T-cell (primary cell): ENCODE results near the gene MUC3A. TPM values are rescaled to one million over a fixed set of nuclear protein-coding genes. Genes with fewer than 3 reads are reported as not detected.

Experiments
- ATAC-seq, 4 experiments: fragments of 200-7000 bp in 3 of 4; fragments of 150-1000 bp in 1 of 4; cut with Tn5 transposase; replicated peaks in 1 of 4; 1 replicate in 3 of 4; 2 replicates in 1 of 4; pipeline ENCODE4 v1.10.0; 2021; ENCODE audit warnings: moderate library complexity in 3 of 4, mild to moderate bottlenecking in 2 of 4, moderate number of reproducible peaks in 1 of 4
- CTCF ChIA-PET, 2 donors: fragments of 300-600 bp; sonication (Branson Sonifier 250); formaldehyde crosslinking; loops; one replicate each; lab custom pipeline; 2022; ENCODE audit warnings: antibody characterized with exemption in 2 of 2; lab: Charles Lee
- POLR2A ChIA-PET, 2 donors: fragments of 300-600 bp; sonication (Branson Sonifier 250); formaldehyde crosslinking; loops; one replicate each; lab custom pipeline; 2022; ENCODE audit warnings: antibody characterized with exemption in 2 of 2; lab: Charles Lee
- DNase-seq, 35 experiments: peaks; one replicate each; pipeline versions ENCODE4 v3.0.0 to v3.0.0-alpha.2; 2013 to 2023
- H3K27ac ChIP-seq: one replicate; pipeline ENCODE4 v1.5.1; 2013; ENCODE audit warnings: low read length
- H3K27me3 ChIP-seq, 2 experiments: replicated peaks in 1 of 2; 1 replicate in 1 of 2; 2 replicates in 1 of 2; pipeline versions ENCODE4 v1.6.1 to v1.7.0; 2013; ENCODE audit warnings: low read length in 1 of 2, mixed read lengths in 1 of 2; ENCODE audit not compliant: control insufficient read depth in 2 of 2, insufficient read depth in 2 of 2; ENCODE audit errors: extremely low read depth in 1 of 2
- H3K36me3 ChIP-seq, 2 donors: 1 replicate in 1 of 2; 2 replicates in 1 of 2; pipeline versions ENCODE4 v1.6.1 to v1.7.0; 2013; ENCODE audit warnings: low read length in 1 of 2; ENCODE audit not compliant: control insufficient read depth in 2 of 2, insufficient read depth in 1 of 2; ENCODE audit errors: extremely low read depth in 1 of 2
- H3K4me1 ChIP-seq, 2 experiments: 1 replicate in 1 of 2; 2 replicates in 1 of 2; pipeline versions ENCODE4 v1.6.1 to v1.7.0; 2013; ENCODE audit warnings: low read length in 2 of 2, mixed read lengths in 1 of 2; ENCODE audit not compliant: insufficient read depth in 2 of 2, control insufficient read depth in 1 of 2; ENCODE audit errors: extremely low read depth in 1 of 2
- H3K4me3 ChIP-seq, 2 donors: 1 replicate in 1 of 2; 2 replicates in 1 of 2; pipeline versions ENCODE4 v1.5.1 to v1.7.0; 2013; ENCODE audit warnings: mild to moderate bottlenecking in 2 of 2, low read length in 1 of 2, moderate library complexity in 1 of 2; ENCODE audit not compliant: control insufficient read depth in 1 of 2; ENCODE audit errors: extremely low read depth in 1 of 2
- H3K9me3 ChIP-seq: 2 replicates; pipeline ENCODE4 v1.7.0; 2013
- H3K27ac Mint-ChIP-seq, 2 donors: one replicate each; pipeline ENCODE4 v1.8.0; 2020 to 2021; ENCODE audit warnings: mild to moderate bottlenecking in 2 of 2, mixed read lengths in 2 of 2
- H3K27me3 Mint-ChIP-seq, 2 donors: one replicate each; pipeline ENCODE4 v1.8.0; 2021 to 2022; ENCODE audit warnings: mixed read lengths in 2 of 2
- H3K36me3 Mint-ChIP-seq: one replicate; pipeline ENCODE4 v1.8.0; 2021; ENCODE audit warnings: mixed read lengths
- H3K4me1 Mint-ChIP-seq, 3 donors: one replicate each; pipeline ENCODE4 v1.8.0; 2020 to 2022; ENCODE audit warnings: mixed read lengths in 3 of 3, mild to moderate bottlenecking in 1 of 3
- H3K4me3 Mint-ChIP-seq, 3 donors: one replicate each; pipeline ENCODE4 v1.8.0; 2020 to 2022; ENCODE audit warnings: mild to moderate bottlenecking in 3 of 3, mixed read lengths in 3 of 3, moderate library complexity in 3 of 3
- H3K9me3 Mint-ChIP-seq, 3 donors: one replicate each; pipeline ENCODE4 v1.8.0; 2020 to 2022; ENCODE audit warnings: mixed read lengths in 3 of 3
- WGBS: methylation state at CpG from one replicate; pipeline ENCODE4 v1.1.5; 2013; ENCODE audit warnings: missing lambda C conversion rate; ENCODE audit not compliant: insufficient coverage; 5-methylcytosine and 5-hydroxymethylcytosine counted together
- total RNA-seq, 35 experiments: library from RNA in 6 of 35; stranded (reverse) in 6 of 35; fragments of 120-200 nt in 1 of 35; gene quantifications; one replicate each; pipeline versions ENCODE4 v1.2.1 to v1.2.4 and lab custom pipeline; 2013 to 2026

Gene MUC3A, protein sequence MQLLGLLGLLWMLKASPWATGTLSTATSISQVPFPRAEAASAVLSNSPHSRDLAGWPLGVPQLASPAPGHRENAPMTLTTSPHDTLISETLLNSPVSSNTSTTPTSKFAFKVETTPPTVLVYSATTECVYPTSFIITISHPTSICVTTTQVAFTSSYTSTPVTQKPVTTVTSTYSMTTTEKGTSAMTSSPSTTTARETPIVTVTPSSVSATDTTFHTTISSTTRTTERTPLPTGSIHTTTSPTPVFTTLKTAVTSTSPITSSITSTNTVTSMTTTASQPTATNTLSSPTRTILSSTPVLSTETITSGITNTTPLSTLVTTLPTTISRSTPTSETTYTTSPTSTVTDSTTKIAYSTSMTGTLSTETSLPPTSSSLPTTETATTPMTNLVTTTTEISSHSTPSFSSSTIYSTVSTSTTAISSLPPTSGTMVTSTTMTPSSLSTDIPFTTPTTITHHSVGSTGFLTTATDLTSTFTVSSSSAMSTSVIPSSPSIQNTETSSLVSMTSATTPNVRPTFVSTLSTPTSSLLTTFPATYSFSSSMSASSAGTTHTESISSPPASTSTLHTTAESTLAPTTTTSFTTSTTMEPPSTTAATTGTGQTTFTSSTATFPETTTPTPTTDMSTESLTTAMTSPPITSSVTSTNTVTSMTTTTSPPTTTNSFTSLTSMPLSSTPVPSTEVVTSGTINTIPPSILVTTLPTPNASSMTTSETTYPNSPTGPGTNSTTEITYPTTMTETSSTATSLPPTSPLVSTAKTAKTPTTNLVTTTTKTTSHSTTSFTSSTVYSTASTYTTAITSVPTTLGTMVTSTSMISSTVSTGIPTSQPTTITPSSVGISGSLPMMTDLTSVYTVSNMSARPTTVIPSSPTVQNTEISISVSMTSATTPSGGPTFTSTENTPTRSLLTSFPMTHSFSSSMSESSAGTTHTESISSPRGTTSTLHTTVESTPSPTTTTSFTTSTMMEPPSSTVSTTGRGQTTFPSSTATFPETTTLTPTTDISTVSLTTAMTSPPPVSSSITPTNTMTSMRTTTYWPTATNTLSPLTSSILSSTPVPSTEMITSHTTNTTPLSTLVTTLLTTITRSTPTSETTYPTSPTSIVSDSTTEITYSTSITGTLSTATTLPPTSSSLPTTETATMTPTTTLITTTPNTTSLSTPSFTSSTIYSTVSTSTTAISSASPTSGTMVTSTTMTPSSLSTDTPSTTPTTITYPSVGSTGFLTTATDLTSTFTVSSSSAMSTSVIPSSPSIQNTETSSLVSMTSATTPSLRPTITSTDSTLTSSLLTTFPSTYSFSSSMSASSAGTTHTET (N-terminal part only)
- total RNA-seq: under 1 TPM in 3 of 5 donors, not detected in 2; 0.10 to 0.25 (median 0.18) TPM
- not detected for total RNA-seq (2013)
- 0 to 0.14 (median 0) reads per million in 29 experiments for total RNA-seq (lab: John Stamatoyannopoulos, UW)

DNA sequence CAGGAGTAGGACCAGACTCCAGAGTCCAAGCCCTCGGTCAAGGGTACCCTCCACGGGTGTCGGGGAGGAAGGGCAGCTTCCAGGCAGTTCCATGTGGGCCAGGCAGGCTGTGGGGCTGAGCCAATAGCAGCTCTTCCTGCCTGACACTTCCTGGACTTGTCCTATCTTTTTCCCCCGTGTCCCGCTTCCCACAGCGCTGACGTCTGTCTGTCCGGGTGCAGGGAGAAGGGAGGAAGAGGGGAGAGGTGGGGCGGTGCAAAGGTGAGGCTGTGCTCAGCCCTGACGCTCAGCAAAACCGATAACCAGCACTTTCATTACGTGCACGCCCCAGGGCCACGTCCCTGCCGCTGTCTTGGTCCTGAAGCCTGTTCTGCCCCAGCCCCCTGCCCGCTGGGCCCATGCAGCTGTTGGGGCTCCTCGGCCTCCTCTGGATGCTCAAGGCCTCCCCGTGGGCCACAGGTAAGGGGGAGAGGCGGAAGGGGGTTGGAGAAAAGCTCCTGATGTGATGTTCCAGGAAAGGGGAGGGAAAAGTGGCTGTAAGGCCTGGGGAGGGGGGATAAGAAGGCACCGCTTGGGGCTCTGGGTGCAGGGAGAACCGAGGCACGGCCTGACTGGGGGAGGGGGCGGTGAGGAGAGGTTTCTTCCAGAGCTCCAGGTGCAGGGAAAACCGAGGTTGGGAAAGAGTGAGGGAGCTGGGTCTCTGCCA is at the start of gene MUC3A:
TSS of gene MUC3A (plus strand) at position 308 of the 706 bp plus-strand sequence. CDS start at position 399, 91 bp downstream.
- Mint-ChIP-seq H3K27me3 (peaks cover 20 to 33% of the 10 kb centered on the region in 2 donors), H3K9me3 (no peaks in the 10 kb centered on the region), H3K4me1 (no peaks in the 10 kb centered on the region), H3K4me3 (no peak within 1 kb of the TSS), H3K36me3 (no peaks in the 10 kb centered on the region), H3K27ac (no peak within 1 kb of the TSS)
- H3K27ac ChIP-seq: no peak within 1 kb of the TSS
- H3K27me3 ChIP-seq: peaks cover 2 to 56% of the 10 kb centered on the region in 2 experiments
- no peaks in the 10 kb centered on the region for H3K9me3 ChIP-seq
- no peaks in the 10 kb centered on the region for H3K36me3 ChIP-seq
- peaks cover 0 to 3% of the 10 kb centered on the region in 2 experiments for H3K4me1 ChIP-seq
- 24% methylated on average over 14 of the region's 24 CpGs for WGBS
- no peak within 1 kb of the TSS for H3K4me3 ChIP-seq
- CTCF ChIA-PET: no interaction called here
- no peak for DNase-seq
- ATAC-seq: peak in 1 of 4 experiments; percentile 31
- POLR2A ChIA-PET: no interaction called here

DNA sequence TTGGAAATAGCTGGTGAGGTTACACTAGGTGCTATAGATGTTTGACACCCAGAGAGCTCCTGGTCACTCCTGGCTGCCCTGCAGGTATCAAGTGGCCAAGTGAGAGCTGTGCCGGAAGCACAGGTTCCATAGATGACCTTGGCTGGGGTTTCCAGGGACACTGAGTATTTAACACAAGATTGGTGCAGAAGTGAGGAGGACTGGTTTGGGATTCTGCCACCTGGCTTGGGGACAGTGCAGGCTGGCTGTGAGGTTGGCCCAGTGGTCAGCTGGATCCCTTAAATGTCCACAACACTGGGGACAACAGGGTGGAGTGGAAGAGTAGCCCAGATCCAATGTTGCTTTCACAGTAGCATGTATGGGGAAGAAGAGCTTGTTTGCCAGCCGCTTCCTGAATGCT is 48.4 kb upstream of the MUC3A start:
- no peak overlapping the region for H3K4me3 ChIP-seq
- ATAC-seq (no peak), DNase-seq (no peak)
- CTCF ChIA-PET: interaction anchor here in 1 of 2 donors (0.5 kb wide), 1 partner anchor 172 kb away, joined by 5 read pairs; no protein-coding TSS in a partner anchor
- peaks cover 3 to 55% of the 10 kb centered on the region in 2 experiments for H3K27me3 ChIP-seq
- Mint-ChIP-seq H3K36me3 (no peaks in the 10 kb centered on the region), H3K27me3 (peaks cover 17 to 32% of the 10 kb centered on the region in 2 donors), H3K27ac (no peak overlapping the region), H3K4me3 (no peak overlapping the region), H3K9me3 (no peaks in the 10 kb centered on the region), H3K4me1 (peaks cover 4 to 12% (median 5%) of the 10 kb centered on the region in 3 donors)
- peaks cover 4 to 12% of the 10 kb centered on the region in 2 experiments for H3K4me1 ChIP-seq
- no peaks in the 10 kb centered on the region for H3K36me3 ChIP-seq
- no peak overlapping the region for H3K27ac ChIP-seq
- no CpG with 5 or more reads among the region's 2 CpGs for whole genome bisulfite sequencing
- POLR2A ChIA-PET: no interaction called here
- no peaks in the 10 kb centered on the region for H3K9me3 ChIP-seq

DNA sequence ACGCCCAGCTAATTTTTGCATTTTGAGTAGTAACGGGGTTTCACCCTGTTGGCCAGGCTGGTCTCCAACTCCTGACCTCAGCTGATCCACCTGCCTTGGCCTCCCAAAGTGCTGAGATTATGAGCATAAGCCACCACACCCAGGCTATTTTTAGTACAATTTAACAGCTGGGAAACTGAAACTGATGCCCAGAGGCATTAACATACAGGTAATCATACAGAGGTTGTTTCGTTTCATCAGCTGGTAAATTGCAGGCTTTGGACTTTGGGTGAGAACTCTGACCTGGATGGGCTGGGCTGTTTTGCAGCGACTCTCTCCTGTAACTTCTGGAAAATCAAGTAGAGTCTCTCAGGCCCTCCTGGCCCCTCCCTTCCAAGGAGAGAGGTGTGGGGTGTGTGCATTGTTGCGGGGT is 47.4 kb upstream of the MUC3A start:
- Mint-ChIP-seq H3K27me3 (peaks cover 13 to 27% of the 10 kb centered on the region in 2 donors), H3K4me1 (peaks cover 0 to 7% (median 0%) of the 10 kb centered on the region in 3 donors), H3K4me3 (no peak overlapping the region), H3K27ac (no peak overlapping the region), H3K36me3 (no peaks in the 10 kb centered on the region), H3K9me3 (no peaks in the 10 kb centered on the region)
- H3K9me3 ChIP-seq: no peaks in the 10 kb centered on the region
- peaks cover 0 to 4% of the 10 kb centered on the region in 2 experiments for H3K4me1 ChIP-seq
- H3K4me3 ChIP-seq: no peak overlapping the region
- CTCF ChIA-PET: no interaction called here
- H3K36me3 ChIP-seq: no peaks in the 10 kb centered on the region
- H3K27me3 ChIP-seq: peaks cover 0 to 47% of the 10 kb centered on the region in 2 experiments
- POLR2A ChIA-PET: no interaction called here
- 83% methylated on average over 3 of the region's 5 CpGs for WGBS
- DNase-seq: no peak
- H3K27ac ChIP-seq: no peak overlapping the region
- ATAC-seq: no peak

DNA sequence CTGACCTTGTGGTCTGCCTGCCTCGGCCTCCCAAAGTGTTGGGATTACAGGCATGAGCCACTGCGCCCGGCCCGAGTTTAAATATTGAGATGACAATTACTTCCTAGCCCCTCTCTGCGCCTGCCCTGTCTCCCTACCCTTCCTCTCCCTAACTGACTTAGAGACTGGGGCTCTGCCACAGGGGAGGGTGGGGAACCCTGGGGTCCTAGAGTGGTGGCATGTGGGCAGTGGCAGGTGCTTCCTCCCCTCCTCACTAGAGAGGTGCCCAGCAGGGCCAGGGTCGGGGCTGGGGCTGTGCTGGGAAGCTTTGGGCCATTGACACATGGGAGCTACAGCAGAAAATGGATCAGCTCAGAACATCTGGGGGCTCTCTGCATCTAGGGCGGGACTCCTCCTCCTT is 46.7 kb upstream of the MUC3A start:
- Mint-ChIP-seq H3K4me3 (no peak overlapping the region), H3K27me3 (peaks cover 13 to 21% of the 10 kb centered on the region in 2 donors), H3K4me1 (peaks cover 0 to 4% (median 0%) of the 10 kb centered on the region in 3 donors), H3K36me3 (no peaks in the 10 kb centered on the region), H3K27ac (no peak overlapping the region), H3K9me3 (no peaks in the 10 kb centered on the region)
- Histone ChIP-seq H3K27me3 (peaks cover 0 to 42% of the 10 kb centered on the region in 2 experiments), H3K4me3 (no peak overlapping the region), H3K9me3 (no peaks in the 10 kb centered on the region), H3K27ac (no peak overlapping the region), H3K4me1 (no peaks in the 10 kb centered on the region), H3K36me3 (no peaks in the 10 kb centered on the region)
- CTCF ChIA-PET: interaction anchor here in 1 of 2 donors (0.5 to 0.6 kb wide), 2 partner anchors 205 to 1296 kb away, joined by 3 to 7 read pairs; no protein-coding TSS in a partner anchor
- DNase-seq (no peak), ATAC-seq (no peak)
- POLR2A ChIA-PET: interaction anchor here in 1 of 2 donors (0.7 kb wide), 1 partner anchor 63 kb away, joined by 8 read pairs; no protein-coding TSS in a partner anchor
- WGBS: no CpG with 5 or more reads among the region's 7 CpGs

DNA sequence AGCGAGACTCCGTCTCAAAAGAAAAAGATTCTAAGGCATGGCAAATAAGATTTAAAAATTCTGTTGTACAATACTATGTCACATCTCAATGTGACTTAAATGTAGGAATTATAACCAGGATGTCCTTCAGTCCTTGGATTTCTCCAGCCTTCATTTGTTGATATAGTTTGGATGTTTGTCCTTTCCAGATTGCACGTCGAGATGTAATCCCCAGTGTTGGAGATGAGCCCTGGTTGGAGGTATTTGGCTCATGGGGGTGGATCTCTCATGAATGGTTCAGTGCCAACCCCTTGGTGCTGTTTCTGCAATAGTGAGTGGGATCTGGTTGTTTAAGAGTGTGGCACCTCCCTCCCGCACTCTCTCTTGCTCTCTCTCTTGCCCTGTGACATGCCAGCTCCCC is 40.8 kb upstream of the MUC3A start:
- Mint-ChIP-seq H3K4me1 (peaks cover 1 to 7% (median 3%) of the 10 kb centered on the region in 3 donors), H3K27me3 (peaks cover 13 to 17% of the 10 kb centered on the region in 2 donors), H3K4me3 (no peak overlapping the region), H3K36me3 (peaks cover 4% of the 10 kb centered on the region), H3K27ac (no peak overlapping the region), H3K9me3 (peaks cover 0 to 5% (median 0%) of the 10 kb centered on the region in 3 donors)
- ChIA-PET POLR2A (no interaction called here), CTCF (no interaction called here)
- no peak for ATAC-seq
- Histone ChIP-seq H3K4me3 (no peak overlapping the region), H3K9me3 (no peaks in the 10 kb centered on the region), H3K36me3 (no peaks in the 10 kb centered on the region), H3K27me3 (peaks cover 0 to 18% of the 10 kb centered on the region in 2 experiments), H3K4me1 (no peaks in the 10 kb centered on the region), H3K27ac (no peak overlapping the region)
- 94% methylated on average over 2 of the region's 5 CpGs for WGBS
- no peak for DNase-seq
